T-helper 1 cell treated with Interleukin-12 subunit alpha and Interleukin-12 subunit beta and Interleukin-4 antibody, amounts not matched to agents 30 ng/mL and 1 ng/mL, for 36 hours (primary cell): ENCODE results near the gene F10. TPM values are rescaled to one million over a fixed set of nuclear protein-coding genes. Genes with fewer than 3 reads are reported as not detected.

Experiments
- intact Hi-C: fragments of 100-400 bp; cut with micrococcal nuclease; formaldehyde crosslinking; loops from one replicate; pipeline ENCODE4 v1.15.1; 2024
- total RNA-seq: library from RNA; stranded (reverse); gene quantifications from 2 replicates; pipeline ENCODE4 v1.2.3, GENCODE V29; 2022

Gene F10
- total RNA-seq, 1 donor from 2014 or later, result not detected

DNA sequence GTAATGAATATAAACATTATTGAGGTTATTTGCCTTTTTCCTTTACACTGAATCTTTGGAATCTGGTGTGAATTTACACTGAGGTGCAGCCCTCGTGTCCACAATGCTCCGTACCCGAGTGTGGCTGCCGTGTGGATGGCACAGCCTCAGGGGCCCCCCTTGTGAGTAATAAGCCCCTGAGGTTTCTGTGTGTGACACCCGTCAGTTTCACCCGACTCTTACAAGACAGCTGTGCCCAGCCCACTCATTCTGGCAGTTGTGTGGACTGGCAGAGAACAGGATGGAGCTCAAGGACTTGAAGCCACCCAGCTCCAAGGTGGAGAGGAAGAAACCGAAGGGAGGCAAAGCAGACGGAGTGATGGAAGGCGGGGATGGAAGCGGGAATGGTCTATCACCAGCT, 43.7 kb downstream of the F10 start:
- intact Hi-C loops, result no loop called here

GRCh38 chr13:113166681-113167080, 44.1 kb downstream of the F10 start:
- intact Hi-C loops, result no loop called here

DNA sequence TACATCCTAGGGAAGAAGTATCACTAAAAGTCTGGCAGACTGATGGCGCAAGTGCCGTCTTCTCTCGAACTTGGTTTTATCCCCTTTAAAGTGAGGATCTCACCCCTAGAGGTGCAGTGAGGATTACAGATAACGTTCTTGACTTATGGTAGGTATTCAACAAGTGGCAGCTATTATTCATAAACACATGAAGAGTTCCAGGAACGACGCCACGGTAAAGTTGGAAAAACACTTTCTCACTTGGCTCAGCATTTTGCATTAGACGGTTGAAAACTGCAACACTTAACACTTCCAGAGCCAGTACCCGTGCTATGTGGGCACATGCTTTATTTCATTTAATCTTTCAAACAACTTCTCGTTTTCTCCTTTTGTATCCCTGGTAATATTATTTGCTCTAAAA, 44.6 kb downstream of the F10 start:
- intact Hi-C loops, result no loop called here

DNA sequence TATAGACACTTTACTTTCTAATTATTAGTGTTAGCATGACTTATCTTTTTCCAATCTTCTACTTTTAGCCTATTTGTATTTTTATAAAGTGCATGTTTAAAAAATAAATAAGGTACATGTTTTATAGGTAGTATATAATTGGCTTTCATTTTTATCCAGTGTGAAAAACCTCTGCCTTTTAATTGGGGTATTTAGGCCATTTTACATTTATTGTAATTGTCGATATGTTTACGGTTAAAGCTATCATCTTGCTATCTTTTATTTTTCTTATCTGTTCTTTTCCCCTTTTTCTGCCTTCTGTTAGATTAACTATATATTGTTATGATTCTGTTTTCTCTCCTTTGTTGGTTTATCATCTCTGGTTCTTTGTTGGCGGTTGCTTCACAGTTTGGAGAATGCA, 45.0 kb downstream of the F10 start:
- intact Hi-C loops, result no loop called here

DNA sequence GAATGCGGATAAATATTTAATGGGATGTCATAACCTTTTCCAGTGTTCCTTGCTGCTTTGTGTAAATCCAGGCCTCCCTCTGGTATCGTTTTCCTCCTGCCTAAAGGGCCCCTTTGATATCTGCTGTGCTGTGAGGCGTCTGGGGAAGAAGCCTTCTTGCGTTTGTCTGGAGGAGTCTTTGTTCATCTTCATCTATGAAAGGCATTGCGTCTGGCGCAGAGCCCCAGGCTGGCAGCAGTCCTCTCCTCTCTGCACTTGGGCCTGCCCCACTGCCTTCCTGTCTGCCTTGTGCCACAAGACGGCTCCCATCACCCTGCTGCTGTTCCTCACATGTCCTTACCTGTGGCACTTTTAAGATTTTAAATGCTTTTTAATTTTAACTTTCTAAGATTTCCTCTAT, 45.6 kb downstream of the F10 start:
- intact Hi-C loops, result no loop called here

DNA sequence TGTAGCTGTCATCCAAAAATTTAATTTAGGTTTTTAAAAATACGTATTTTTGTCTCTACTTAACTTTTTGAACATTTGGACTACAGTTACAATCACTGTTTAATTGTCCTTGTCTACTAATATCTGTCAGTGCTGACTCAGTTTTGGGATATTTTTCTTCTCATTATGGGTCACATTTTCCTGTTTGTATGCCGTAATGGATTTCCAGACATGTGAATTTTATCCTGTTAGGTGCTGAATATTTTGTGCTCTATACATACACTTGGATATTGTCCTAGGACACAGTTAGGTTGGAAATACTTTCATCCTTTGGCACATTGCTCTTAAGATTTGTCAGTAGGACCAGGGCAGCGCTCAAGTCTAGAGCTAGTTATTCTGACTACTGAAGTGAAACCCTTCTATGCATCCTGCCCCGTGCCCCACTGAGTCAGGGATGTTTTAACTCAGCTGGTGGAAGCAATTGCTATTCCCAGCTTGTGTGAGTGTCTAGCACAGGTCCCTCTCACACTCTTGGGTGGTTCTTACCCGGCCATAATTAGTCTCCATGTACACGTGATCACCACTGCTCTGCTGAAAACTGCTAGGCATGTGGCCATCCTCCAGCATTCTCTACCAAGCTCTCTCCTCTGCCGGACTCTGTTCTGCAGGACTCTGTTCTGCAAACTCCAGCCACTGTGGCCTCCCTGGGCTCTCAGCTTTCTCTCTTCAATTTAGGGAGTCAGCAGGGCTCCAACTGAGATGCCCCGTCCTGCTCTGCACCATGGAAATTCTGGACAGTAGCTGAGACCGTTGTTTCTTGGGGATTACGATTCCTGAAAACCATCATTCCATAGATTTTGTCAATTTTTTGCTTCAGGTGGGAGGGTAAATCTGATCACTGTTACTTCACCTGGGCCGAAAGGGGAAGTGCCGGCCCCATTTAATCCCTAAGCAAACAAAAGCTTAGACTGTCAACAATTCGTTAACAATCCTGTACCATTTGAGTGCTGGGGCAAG, 47.0 kb downstream of the F10 start:
- intact Hi-C loops, result no loop called here

- intact Hi-C loops, result no loop called here
These were observed 47.9 kb downstream of the F10 start for GRCh38 chr13:113170511-113170910.

GRCh38 chr13:113171250-113172125, 48.9 kb downstream of the F10 start:
- intact Hi-C loops, result no loop called here

- intact Hi-C loops, result no loop called here
These were observed 49.9 kb downstream of the F10 start for GRCh38 chr13:113172419-113172926.

- intact Hi-C loops, result loop anchor here (1.0 to 2.0 kb wide), 3 partner anchors 10 to 32 kb away; partner anchors contain the start of gene PCID2
These were observed 53.7 kb downstream of the F10 start for GRCh38 chr13:113176280-113176679.

DNA sequence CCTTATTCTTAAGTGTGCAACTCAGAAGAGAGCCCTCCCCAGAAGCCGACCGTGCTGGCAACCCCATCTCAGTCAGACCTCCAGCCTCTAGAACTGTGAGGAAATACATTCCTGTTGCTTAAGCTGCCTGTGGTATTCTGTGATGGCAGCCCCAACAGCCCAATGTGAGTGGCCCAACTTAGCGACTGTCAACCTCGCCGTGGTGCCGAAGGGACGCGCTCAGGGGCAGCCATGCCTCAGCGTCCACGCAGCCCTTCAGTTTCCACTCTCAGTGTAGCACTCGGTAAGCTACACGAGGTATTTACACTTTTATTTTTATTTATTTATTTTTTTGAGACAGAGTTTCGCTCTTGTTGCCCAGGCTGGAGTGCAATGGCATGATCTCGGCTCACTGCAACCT, 54.2 kb downstream of the F10 start:
- intact Hi-C loops, result loop anchor here (1.0 to 2.0 kb wide), 3 partner anchors 9 to 31 kb away; partner anchors contain the start of gene PCID2

DNA sequence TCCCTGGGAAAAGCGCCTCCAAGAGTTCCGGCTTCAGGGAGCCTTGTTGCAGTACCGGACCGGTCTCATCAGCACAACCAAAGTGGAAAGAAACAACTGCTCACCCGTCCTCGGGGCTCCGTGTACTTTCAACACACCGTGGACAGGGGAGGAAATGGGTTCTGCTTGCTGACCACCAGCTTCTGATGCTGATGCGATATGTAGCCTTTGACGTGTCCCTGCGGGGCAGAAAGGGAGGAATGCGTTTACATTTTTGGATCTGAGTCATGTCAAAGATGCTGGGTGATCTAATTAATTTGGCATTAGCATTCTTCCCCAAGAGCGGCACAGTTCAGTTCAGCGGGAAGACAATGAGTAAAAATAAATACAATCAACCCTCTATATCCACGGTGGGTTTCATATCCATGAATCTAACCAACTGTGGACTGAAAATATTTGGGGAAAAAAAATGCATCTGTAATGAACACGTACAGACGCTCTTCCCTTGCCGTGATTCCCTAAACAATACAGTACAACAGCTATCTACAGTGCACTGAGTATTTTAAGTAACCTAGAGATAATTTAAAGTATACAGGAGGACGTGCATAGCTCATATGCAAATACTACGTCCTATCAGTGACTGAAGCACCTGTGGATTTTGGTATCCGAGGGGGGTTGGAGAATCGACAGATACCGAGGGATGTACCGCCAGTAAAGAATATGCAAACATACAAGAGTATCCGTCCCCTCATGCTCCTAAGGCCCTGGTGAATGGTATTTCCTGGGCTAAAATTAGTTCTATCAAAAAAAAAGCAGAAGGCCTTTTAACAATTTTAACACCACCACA, 55.7 kb downstream of the F10 start:
- intact Hi-C loops, result no loop called here

DNA sequence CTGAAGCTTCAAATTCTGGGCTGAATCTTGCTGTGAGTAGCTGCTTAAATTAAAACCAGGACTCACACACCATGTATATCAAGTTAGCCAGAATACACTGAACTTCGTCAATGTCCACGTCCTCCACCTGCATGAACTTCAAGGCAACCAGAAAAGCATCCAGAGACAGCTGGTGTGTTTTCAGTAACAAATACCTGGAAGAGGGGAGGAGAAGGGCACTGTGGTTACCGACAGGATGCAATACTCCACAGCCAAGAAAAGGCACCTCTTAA, 56.2 kb downstream of the F10 start:
- intact Hi-C loops, result no loop called here

DNA sequence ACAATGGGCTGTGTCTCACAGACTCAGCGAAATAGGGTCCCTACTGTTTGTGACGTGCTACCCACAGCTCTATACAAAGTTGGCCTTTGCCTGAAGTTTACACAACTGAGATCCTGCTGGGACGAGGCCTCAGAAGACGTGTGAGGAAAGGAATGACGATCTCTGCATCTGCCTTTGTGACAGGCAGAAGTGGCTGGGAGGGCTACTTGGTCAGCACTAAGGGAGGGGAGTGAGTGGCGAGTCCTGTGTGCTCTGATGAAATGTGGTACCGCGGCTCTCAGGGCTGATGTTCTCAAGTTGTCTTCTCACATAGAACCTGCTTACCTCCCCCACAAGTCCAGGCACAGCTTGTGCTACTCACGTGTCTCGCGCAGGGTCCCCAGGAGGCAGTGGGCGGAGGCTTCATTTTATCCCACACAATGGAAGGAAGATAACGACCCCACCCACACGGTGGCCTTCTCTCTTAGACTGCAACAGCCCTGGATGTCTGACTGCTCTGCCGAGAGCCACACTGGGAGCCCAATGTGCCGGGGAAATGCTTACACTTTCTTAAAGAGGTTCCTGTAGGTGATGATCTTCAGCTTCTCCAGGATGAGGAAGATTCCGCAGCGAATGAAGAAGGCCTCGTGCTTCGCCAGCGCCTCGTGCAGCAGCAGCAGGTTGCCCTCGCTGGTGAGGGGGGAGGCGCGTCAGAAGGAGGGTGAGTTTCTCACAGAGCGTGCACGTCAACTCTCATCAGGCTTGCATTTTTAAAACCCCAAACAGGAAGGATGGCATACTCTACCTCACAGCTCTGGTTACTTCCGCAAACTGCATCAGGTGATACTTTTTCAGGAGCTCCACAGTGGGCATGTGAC, 57.0 kb downstream of the F10 start:
- intact Hi-C loops, result no loop called here

GRCh38 chr13:113182046-113182445, 59.4 kb downstream of the F10 start:
- intact Hi-C loops, result no loop called here

DNA sequence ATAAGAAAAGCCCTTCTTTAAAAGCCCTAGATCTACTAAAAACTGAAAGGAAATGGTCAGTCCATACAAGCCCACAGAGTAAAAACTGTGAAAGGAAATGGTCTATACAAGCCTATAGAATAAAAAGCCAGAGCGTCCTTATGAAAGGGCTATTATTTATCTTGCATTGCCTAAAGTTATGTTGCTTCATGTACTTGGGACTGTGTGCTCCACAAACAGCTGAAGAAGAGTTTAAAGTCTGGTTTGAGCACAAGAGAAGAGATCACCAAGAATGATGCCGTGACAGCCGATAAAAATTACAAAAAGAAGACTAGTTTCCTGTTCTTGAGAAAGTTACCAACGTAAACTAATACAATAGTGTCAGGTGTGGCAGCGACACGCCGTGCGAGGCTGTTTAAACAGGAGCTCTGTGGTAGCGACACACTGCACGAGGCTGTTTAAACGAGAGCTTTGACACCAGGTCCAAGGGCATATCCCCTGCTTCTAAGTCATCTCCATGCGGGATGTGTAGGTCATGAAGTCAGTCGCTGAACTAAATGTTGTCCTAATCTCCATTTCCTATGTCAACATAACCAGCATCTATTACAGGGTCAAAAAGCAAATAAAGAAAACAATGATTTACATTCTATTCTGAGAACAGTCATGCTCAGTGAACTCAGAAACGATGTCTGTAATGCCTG, 61.0 kb downstream of the F10 start:
- intact Hi-C loops, result no loop called here

DNA sequence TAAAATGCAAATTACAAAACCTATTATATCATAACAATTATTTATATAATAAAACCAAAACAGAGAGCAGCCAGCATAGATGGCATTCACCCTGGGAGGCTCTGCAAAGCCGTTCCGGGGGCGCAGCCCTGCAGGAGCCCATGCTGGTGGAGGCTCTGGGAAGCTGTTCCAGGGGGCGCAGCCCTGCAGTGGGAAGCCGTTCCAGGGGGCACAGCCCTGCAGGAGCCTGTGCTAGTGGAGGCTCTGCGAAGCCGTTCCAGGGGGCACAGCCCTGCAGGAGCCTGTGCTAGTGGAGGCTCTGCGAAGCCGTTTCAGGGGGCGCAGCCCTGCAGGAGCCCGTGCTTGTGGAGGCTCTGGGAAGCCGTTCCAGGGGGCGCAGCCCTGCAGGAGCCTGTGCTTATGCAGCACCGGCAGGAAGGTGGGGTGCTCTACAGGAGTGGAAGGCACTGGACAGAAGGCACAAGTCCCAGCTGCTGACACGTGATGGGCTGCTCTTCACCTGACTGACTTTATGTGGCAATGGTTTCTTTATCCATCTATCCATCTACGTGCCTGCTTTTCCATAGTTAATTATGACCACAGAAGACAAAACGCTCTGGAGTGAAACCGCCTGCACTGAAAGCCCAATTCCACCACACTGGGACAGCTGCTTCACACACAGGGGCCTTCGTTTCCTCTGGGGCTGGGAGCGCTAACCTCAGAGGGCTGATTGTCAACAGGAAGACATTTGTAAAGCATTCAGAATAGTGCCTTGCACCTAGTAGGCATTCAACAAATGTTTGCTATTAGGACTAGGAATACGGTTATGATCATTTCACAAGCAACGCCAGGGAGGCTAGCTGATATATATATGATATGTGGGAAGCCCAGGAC, 62.2 kb downstream of the F10 start:
- intact Hi-C loops, result no loop called here

DNA sequence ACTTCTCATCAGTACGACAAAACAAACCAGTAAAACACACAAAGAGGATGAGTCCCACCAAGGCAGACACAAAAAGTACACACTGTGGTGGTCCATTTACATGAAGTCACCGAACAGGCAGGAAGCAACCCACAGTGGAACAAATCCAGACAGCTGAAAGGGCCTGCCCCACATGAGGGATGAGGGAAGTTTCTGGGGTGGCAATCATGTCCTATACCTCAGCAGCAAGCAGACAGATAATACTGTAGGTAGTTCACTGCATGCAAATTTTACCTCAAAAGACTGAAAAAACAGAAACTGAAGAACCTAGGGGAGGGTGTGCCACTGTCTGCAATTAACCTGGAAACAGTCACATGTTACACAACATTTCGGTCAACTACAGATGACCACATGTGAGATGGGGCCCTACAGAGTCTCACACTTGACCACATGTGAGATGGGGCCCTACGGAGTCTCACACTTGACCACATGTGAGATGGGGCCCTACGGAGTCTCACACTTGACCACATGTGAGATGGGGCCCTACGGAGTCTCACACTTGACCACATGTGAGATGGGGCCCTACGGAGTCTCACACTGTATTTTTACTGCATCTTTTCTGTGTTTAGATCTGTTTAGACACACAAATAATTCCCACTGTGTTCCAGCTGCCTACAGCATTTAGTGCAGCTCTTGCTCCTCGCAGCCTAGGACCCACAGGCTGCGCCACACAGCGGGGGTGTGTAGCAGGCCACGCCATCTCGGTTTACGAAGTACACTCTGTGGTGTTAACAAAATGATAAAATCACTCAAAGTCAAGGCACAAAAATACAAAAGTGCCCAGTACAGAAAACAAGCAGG, 63.7 kb downstream of the F10 start:
- intact Hi-C loops, result loop anchor here (1.0 kb wide), 1 partner anchor 10 kb away; no protein-coding TSS in a partner anchor
